B cell (primary cell): ENCODE results near the gene CHD1L.

ENCODE experiments used
- CTCF ChIP-seq: fragments of 200-600 bp; IDR thresholded peaks from one replicate; pipeline ENCODE4 v1.8.0; 2022; ENCODE audit warnings: antibody characterized with exemption, mild to moderate bottlenecking
- EZH2 ChIP-seq: IDR thresholded peaks from 2 replicates; pipeline ENCODE4 v1.6.1; 2012; ENCODE audit warnings: borderline replicate concordance, low read depth, mild to moderate bottlenecking, moderate library complexity, low read length; ENCODE audit not compliant: insufficient read depth, poor library complexity, severe bottlenecking

GRCh38 chr1:147245586-147246021 is 3.1 kb downstream of the CHD1L start:
- TF ChIP-seq CTCF (no peak), EZH2 (no peak)
